ENCODE data around the gene DRICH1.

- TF ChIP-seq JUN (IDR thresholded peaks at IDR 0.05; ENCODE audit: low read depth, low read length) (no peak), TEAD4 (IDR thresholded peaks at IDR 0.05; ENCODE audit: low read depth, low read length) (no peak), CEBPB (IDR thresholded peaks at IDR 0.05; ENCODE audit: low read depth, low read length) (no peak), CHD7 (IDR thresholded peaks at IDR 0.05; ENCODE audit: insufficient replicate concordance, low read length) (no peak)
These were observed 66.0 kb downstream of the DRICH1 start for GRCh38 chr22:23565915-23566704.

All from H1 (cell line).